Stomach (tissue), 4 donors: ENCODE data around the gene FAM110D.

Experiments
- CTCF ChIP-seq, 7 experiments: fragments of 450-650 bp in 4 of 7; fragments of 200-600 bp in 3 of 7; sonication (generic) in 3 of 7; IDR thresholded peaks; one replicate each; pipeline ENCODE4 v1.5.1; 2016 to 2019; ENCODE audit warnings: antibody characterized with exemption in 7 of 7, control low read depth in 2 of 7, mild to moderate bottlenecking in 1 of 7
- EP300 ChIP-seq: sonication (generic); formaldehyde crosslinking; IDR thresholded peaks from one replicate; pipeline ENCODE4 v1.6.1; 2017; ENCODE audit warnings: antibody characterized with exemption

- TF ChIP-seq CTCF (IDR thresholded peaks at IDR 0.05) (no peak), EP300 (no peak)
These were observed 26.0 kb downstream of the FAM110D start for GRCh38 chr1:26184883-26185282.
